ENCODE results near the gene BBX. TPM values are rescaled to one million over a fixed set of nuclear protein-coding genes. Genes with fewer than 3 reads are reported as not detected.

Gene BBX
- total and polyA plus RNA-seq, 2 of the 13 experiments (the other 11 are each of a cell fraction or from before 2014, with no cell fraction given), result 13.7 to 23.2 TPM

DNA sequence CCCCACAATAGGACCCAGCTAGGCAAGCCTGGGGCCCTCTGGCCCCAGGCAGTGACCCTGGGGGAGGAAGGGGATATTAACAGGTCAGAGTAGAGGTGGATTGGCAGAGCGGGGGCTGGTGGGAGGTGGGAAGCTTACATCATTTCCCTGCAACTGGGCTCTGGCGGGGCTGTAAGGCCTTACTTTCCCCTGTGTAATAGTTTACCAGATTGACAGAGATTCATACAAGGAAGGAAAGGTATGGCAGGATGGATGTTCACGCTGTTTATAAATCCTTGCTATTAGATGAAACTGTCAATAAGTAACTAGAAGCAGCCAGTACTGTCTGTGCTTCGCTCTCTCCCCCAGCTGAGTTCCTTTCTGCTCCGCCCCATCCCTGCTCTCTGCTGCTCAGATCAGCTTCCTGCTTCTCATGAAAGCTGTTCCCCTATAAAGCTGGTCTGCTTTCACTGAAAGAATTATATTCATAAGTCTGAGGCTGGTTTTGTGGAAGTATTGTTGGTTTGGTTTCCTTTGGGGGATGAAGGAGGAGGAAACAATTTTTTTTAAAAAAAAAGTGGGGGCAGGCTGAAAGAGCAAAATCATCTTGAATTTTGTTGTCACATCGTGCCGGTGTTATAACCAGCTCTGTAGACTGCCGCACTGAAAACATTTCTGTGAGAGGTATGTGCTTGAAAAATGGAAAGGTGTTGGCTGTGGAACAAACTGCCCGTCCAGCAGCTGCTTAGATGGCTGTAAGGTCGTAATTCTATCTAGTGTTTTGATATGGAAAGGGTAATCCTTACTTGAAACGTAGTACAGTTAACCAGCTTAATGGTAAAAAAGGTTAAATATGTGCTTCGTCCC, 76.4 kb downstream of the BBX start (continued):
- TF ChIP-seq, protein P1, sequence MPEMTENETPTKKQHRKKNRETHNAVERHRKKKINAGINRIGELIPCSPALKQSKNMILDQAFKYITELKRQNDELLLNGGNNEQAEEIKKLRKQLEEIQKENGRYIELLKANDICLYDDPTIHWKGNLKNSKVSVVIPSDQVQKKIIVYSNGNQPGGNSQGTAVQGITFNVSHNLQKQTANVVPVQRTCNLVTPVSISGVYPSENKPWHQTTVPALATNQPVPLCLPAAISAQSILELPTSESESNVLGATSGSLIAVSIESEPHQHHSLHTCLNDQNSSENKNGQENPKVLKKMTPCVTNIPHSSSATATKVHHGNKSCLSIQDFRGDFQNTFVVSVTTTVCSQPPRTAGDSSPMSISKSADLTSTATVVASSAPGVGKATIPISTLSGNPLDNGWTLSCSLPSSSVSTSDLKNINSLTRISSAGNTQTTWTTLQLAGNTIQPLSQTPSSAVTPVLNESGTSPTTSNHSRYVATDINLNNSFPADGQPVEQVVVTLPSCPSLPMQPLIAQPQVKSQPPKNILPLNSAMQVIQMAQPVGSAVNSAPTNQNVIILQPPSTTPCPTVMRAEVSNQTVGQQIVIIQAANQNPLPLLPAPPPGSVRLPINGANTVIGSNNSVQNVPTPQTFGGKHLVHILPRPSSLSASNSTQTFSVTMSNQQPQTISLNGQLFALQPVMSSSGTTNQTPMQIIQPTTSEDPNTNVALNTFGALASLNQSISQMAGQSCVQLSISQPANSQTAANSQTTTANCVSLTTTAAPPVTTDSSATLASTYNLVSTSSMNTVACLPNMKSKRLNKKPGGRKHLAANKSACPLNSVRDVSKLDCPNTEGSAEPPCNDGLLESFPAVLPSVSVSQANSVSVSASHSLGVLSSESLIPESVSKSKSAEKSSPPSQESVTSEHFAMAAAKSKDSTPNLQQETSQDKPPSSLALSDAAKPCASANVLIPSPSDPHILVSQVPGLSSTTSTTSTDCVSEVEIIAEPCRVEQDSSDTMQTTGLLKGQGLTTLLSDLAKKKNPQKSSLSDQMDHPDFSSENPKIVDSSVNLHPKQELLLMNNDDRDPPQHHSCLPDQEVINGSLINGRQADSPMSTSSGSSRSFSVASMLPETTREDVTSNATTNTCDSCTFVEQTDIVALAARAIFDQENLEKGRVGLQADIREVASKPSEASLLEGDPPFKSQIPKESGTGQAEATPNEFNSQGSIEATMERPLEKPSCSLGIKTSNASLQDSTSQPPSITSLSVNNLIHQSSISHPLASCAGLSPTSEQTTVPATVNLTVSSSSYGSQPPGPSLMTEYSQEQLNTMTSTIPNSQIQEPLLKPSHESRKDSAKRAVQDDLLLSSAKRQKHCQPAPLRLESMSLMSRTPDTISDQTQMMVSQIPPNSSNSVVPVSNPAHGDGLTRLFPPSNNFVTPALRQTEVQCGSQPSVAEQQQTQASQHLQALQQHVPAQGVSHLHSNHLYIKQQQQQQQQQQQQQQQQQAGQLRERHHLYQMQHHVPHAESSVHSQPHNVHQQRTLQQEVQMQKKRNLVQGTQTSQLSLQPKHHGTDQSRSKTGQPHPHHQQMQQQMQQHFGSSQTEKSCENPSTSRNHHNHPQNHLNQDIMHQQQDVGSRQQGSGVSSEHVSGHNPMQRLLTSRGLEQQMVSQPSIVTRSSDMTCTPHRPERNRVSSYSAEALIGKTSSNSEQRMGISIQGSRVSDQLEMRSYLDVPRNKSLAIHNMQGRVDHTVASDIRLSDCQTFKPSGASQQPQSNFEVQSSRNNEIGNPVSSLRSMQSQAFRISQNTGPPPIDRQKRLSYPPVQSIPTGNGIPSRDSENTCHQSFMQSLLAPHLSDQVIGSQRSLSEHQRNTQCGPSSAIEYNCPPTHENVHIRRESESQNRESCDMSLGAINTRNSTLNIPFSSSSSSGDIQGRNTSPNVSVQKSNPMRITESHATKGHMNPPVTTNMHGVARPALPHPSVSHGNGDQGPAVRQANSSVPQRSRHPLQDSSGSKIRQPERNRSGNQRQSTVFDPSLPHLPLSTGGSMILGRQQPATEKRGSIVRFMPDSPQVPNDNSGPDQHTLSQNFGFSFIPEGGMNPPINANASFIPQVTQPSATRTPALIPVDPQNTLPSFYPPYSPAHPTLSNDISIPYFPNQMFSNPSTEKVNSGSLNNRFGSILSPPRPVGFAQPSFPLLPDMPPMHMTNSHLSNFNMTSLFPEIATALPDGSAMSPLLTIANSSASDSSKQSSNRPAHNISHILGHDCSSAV (CRISPR knock-in tag; IDR thresholded peaks at IDR 0.05; ENCODE audit: borderline replicate concordance), result no peak
- no peak for TF ChIP-seq ZNF24 (IDR thresholded peaks at IDR 0.05)
- TF ChIP-seq CSRNP2 (CRISPR knock-in tag; conservative IDR thresholded peaks at IDR 0.05; ENCODE audit: low read depth), result no peak
- no peak for TF ChIP-seq RBM22 (optimal IDR thresholded peaks at IDR 0.05; ENCODE audit: low read length)
- TF ChIP-seq SP5 (CRISPR knock-in tag; IDR thresholded peaks at IDR 0.05; ENCODE audit: borderline replicate concordance, low read depth), result peak; percentile 93
- TF ChIP-seq ESRRA (CRISPR knock-in tag; IDR thresholded peaks at IDR 0.05; ENCODE audit: low read depth), result no peak
- no peak for TF ChIP-seq HHEX (CRISPR knock-in tag; IDR thresholded peaks at IDR 0.05)
- no peak for TF ChIP-seq CBX1 (IDR thresholded peaks at IDR 0.05; ENCODE audit: low read depth)
- TF ChIP-seq ZNF629 (CRISPR knock-in tag; conservative IDR thresholded peaks at IDR 0.05), result no peak
- no peak for TF ChIP-seq REXO4 (CRISPR knock-in tag; IDR thresholded peaks at IDR 0.05; ENCODE audit: borderline replicate concordance)
- no peak for TF ChIP-seq HDAC6 (IDR thresholded peaks at IDR 0.05; ENCODE audit: low read depth, low read length)
- TF ChIP-seq, protein P2, sequence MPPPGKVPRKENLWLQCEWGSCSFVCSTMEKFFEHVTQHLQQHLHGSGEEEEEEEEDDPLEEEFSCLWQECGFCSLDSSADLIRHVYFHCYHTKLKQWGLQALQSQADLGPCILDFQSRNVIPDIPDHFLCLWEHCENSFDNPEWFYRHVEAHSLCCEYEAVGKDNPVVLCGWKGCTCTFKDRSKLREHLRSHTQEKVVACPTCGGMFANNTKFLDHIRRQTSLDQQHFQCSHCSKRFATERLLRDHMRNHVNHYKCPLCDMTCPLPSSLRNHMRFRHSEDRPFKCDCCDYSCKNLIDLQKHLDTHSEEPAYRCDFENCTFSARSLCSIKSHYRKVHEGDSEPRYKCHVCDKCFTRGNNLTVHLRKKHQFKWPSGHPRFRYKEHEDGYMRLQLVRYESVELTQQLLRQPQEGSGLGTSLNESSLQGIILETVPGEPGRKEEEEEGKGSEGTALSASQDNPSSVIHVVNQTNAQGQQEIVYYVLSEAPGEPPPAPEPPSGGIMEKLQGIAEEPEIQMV (CRISPR knock-in tag; IDR thresholded peaks at IDR 0.05; ENCODE audit: low read depth), result no peak
- TF ChIP-seq ATRX (CRISPR knock-in tag; IDR thresholded peaks at IDR 0.05; ENCODE audit: borderline replicate concordance), result no peak
- no peak for TF ChIP-seq HOXA5 (CRISPR knock-in tag; IDR thresholded peaks at IDR 0.05)
- 0 out of 2 replicates have a peak, but pooled peaks have one; percentile 41 for TF ChIP-seq ZNF441 (CRISPR knock-in tag; IDR thresholded peaks at IDR 0.05; ENCODE audit: borderline replicate concordance)
- TF ChIP-seq ASH2L (IDR thresholded peaks at IDR 0.05; ENCODE audit: insufficient read length, low read depth, low read length), result peak; percentile 57
- no peak for TF ChIP-seq XRCC5 (optimal IDR thresholded peaks at IDR 0.05; ENCODE audit: low read length)
- TF ChIP-seq ZNF33A (CRISPR knock-in tag; IDR thresholded peaks at IDR 0.05; ENCODE audit: borderline replicate concordance), result no peak
